ENCODE measurements around the gene COX7C.
A peak's percentile ranks its signal among the peaks of the same experiment; 100 is the strongest.
"Not testable (repeated sequence)": the region's sequence is repeated elsewhere in the genome, so short reads cannot be mapped to it uniquely, and the experiment has no call there.

The COX7C gene

GRCh38 chr5:86617756-86618576 is at the start of gene COX7C:
Gene COX7C (plus strand): TSS chr5:86617941. CDS start chr5:86618056, 115 bp downstream.
- DNase-seq (ENCODE audit: low spot score in 2 of 2) = peak; percentile 93
- no peaks in the 10 kb centered on the region; the same call in 1 of the 2 replicates for H3K9me3 ChIP-seq
- H3K36me3 ChIP-seq (replicated peaks) = peaks cover 38% of the 10 kb centered on the region
- peaks cover 10% of the 10 kb centered on the region for H3K4me1 ChIP-seq
- in situ Hi-C loops (cut with MboI; ENCODE audit: low sequenced_read_pairs) = no loop called here
- H3K4me3 ChIP-seq = peak within 1 kb of the TSS; percentile 98
- peaks cover 10% of the 10 kb centered on the region for H3K27me3 ChIP-seq (ENCODE audit: low read depth)

DNA sequence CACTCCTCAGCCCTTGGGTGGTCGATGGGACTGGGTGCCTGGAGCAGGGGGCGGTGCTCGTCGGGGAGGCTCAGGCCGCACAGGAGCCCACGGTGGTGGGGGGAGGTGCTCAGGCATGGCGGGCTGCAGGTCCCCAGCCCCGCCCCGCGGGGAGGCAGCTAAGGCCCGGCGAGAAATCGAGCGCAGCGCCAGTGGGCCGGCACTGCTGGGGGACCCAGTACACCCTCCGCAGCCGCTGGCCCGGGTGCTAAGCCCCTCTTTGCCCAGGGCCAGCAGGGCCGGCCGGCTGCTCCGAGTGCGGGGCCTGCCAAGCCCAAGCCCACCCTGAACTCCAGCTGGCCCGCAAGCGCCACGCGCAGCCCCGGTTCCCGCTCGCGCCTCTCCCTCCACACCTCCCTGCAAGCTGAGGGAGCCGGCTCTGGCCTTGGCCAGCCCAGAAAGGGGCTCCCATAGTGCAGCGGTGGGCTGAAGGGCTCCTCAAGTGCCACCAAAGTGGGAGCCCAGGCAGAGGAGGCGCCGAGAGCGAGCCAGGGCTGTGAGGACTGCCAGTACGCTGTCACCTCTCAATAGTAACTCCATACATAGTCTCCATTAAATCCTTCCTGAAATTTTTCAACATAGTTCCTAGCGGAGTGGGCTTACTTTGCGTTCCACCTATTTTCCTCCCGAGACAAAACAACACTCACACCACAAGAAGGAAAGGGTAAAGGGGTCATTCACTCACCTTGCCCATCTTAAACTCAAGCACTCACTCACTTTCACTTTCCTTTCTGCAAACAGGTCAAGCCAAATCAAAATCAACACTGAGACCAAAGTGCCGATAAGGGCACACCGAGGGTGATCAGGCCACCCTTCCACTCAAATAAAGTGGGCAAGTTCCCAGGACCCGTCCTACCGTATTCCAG is 48.0 kb upstream of the COX7C start:
- not testable (repeated sequence) for DNase-seq (ENCODE audit: low spot score in 2 of 2)

GRCh38 chr5:86570427-86571083 is 47.2 kb upstream of the COX7C start:
- in situ Hi-C loops (cut with MboI; ENCODE audit: low sequenced_read_pairs) = no loop called here
- H3K4me3 ChIP-seq = no peak overlapping the region

More for the DNA sequence above, 48.0 kb upstream of the COX7C start:
- H3K4me3 ChIP-seq; H3K27me3 ChIP-seq (ENCODE audit: low read depth); in situ Hi-C loops (cut with MboI; ENCODE audit: low sequenced_read_pairs); H3K9me3 ChIP-seq; H3K36me3 ChIP-seq (replicated peaks); H3K4me1 ChIP-seq: not testable (repeated sequence)

DNA sequence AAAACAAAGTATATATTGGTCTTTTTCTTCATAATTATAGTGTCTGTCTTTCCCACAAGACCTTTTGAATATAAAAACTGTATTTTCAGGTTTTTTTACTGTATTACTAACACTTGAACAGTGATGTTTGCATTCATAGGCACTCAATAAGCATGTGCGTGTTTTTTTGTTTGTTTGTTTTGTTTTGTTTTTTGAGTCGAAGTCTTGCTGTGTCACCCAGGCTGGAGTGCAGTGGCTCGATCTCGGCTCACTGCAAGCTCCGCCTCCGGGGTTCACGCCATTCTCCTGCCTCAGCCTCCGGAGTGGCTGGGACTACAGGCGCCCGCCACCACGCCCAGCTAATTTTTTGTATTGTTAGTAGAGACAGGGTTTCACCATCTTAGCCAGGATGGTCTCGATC is 46.6 kb upstream of the COX7C start:
- DNase-seq (ENCODE audit: low spot score in 2 of 2); H3K4me3 ChIP-seq; in situ Hi-C loops (cut with MboI; ENCODE audit: low sequenced_read_pairs); H3K9me3 ChIP-seq; H3K36me3 ChIP-seq (replicated peaks); H3K4me1 ChIP-seq; H3K27me3 ChIP-seq (ENCODE audit: low read depth): not testable (repeated sequence)

More at GRCh38 chr5:86570427-86571083, 47.2 kb upstream of the COX7C start:
- no peak for DNase-seq (ENCODE audit: low spot score in 2 of 2)
- H3K27me3 ChIP-seq (ENCODE audit: low read depth) = no peaks in the 10 kb centered on the region
- no peaks in the 10 kb centered on the region for H3K36me3 ChIP-seq (replicated peaks)
- no peaks in the 10 kb centered on the region for H3K4me1 ChIP-seq
- H3K9me3 ChIP-seq = no peaks in the 10 kb centered on the region

GRCh38 chr5:86572825-86573517 is 44.8 kb upstream of the COX7C start:
- Histone ChIP-seq H3K27me3 (ENCODE audit: low read depth) (peaks cover 3% of the 10 kb centered on the region; the same call in 1 of the 2 replicates), H3K4me3 (no peak overlapping the region), H3K36me3 (replicated peaks) (no peaks in the 10 kb centered on the region), H3K9me3 (no peaks in the 10 kb centered on the region), H3K4me1 (no peaks in the 10 kb centered on the region)
- no peak for DNase-seq (ENCODE audit: low spot score in 2 of 2)
- in situ Hi-C loops (cut with MboI; ENCODE audit: low sequenced_read_pairs) = no loop called here

DNA sequence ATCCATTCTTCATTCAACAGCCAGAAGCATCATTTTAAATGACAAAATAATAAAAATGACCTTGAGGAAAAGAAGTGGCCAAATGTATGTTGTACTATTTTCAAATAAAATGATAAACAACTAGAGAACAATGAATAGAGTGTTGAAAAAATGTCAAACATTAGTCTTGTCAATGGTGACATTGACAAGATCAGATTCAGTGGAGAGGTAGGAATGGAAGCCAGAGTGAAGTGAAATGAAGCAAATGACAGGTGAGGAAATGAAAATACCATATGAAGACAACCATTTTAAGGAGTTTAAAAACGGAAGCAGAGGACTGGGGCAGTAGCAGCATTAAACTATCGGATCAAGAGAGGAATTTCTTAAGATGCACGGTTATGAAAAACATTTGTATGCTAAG is 38.2 kb upstream of the COX7C start:
- Histone ChIP-seq H3K36me3 (replicated peaks) (no peaks in the 10 kb centered on the region), H3K27me3 (ENCODE audit: low read depth) (peaks cover 3% of the 10 kb centered on the region; the same call in 1 of the 2 replicates), H3K4me3 (no peak overlapping the region), H3K9me3 (no peaks in the 10 kb centered on the region), H3K4me1 (no peaks in the 10 kb centered on the region)
- in situ Hi-C loops (cut with MboI; ENCODE audit: low sequenced_read_pairs) = no loop called here
- DNase-seq (ENCODE audit: low spot score in 2 of 2) = no peak

GRCh38 chr5:86596476-86596875 is 21.3 kb upstream of the COX7C start:
- no peak overlapping the region for H3K4me3 ChIP-seq
- no peaks in the 10 kb centered on the region for H3K36me3 ChIP-seq (replicated peaks)
- in situ Hi-C loops (cut with MboI; ENCODE audit: low sequenced_read_pairs) = no loop called here
- no peaks in the 10 kb centered on the region for H3K9me3 ChIP-seq
- 0 out of 2 replicates have a peak, but pooled peaks cover 2% of the 10 kb centered on the region for H3K27me3 ChIP-seq (ENCODE audit: low read depth)
- DNase-seq (ENCODE audit: low spot score in 2 of 2) = no peak
- H3K4me1 ChIP-seq = no peaks in the 10 kb centered on the region; the same call in 1 of the 2 replicates

DNA sequence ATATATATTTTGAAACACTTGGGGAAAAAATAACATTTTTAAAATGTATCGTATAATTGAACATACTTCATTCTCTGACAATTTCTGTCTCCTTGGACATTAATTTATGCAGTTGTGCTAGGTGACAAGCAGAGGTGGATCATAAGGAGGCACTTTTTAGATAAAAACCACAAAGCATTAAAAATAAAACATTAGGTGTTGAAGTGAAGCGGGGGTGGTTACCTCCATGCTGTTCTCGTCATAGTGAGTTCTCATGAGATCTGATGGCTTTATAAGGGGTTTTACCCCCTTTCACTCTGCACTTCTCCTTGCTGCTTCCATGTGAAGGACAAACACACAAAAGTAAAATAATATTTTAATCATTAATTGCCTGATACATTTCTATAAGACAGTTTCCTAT is 11.9 kb upstream of the COX7C start:
- H3K4me3 ChIP-seq = no peak overlapping the region
- H3K36me3 ChIP-seq (replicated peaks) = no peaks in the 10 kb centered on the region
- no peaks in the 10 kb centered on the region for H3K4me1 ChIP-seq
- no peak for DNase-seq (ENCODE audit: low spot score in 2 of 2)
- in situ Hi-C loops (cut with MboI; ENCODE audit: low sequenced_read_pairs) = no loop called here
- no peaks in the 10 kb centered on the region for H3K9me3 ChIP-seq
- no peaks in the 10 kb centered on the region for H3K27me3 ChIP-seq (ENCODE audit: low read depth)

DNA sequence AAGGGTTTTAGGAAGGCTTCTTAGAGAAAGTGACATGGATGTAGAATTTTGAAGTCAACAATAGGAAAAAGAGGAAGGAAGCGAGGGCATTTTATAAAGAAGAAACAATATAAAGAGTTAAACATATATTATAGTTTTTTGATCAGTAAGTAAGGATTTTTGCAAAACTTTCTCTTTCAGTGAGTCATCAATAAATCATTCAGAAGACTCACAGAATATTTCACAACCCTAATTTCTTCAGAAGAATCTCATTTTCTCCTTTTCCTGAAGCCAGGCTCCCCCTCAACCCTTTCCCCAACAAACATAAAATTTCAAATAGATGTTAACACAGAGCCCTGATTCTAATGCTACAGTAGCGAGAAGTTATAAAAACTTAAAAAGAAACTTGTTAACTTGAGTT is 4.3 kb upstream of the COX7C start:
- no peaks in the 10 kb centered on the region; the same call in 1 of the 2 replicates for H3K9me3 ChIP-seq
- no peak overlapping the region for H3K4me3 ChIP-seq
- in situ Hi-C loops (cut with MboI; ENCODE audit: low sequenced_read_pairs) = no loop called here
- DNase-seq (ENCODE audit: low spot score in 2 of 2) = no peak
- H3K27me3 ChIP-seq (ENCODE audit: low read depth) = peaks cover 10% of the 10 kb centered on the region
- peaks cover 4% of the 10 kb centered on the region; the same call in 1 of the 2 replicates for H3K36me3 ChIP-seq (replicated peaks)
- H3K4me1 ChIP-seq = peaks cover 4% of the 10 kb centered on the region; the same call in 1 of the 2 replicates

DNA sequence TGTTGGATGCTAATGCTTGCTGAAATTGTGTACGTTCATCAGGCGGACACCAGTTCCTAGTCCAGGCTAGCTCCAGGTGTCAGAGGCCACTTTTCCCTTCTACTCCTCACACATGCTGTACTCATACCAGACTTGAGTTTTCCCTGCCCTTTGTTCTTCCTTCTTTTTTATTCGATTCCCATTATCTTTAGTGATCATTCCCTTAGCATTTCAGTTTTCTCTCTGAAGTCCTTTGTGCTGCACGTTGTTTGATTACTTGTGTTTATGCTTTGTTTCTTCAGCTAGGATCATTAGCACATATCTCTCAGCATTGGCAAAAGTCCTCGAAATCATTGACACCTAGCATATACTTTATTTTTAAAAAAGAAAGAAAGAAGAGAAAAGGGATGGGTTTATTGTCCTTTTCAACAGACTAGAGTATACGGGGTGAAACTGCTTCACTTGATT is 409 bp upstream of the COX7C start:
- Histone ChIP-seq H3K4me1 (peaks cover 10% of the 10 kb centered on the region), H3K4me3 (peak overlapping the region; percentile 98), H3K36me3 (replicated peaks) (peaks cover 37% of the 10 kb centered on the region), H3K27me3 (ENCODE audit: low read depth) (peaks cover 10% of the 10 kb centered on the region), H3K9me3 (no peaks in the 10 kb centered on the region; the same call in 1 of the 2 replicates)
- DNase-seq (ENCODE audit: low spot score in 2 of 2) = no peak
- in situ Hi-C loops (cut with MboI; ENCODE audit: low sequenced_read_pairs) = no loop called here

- peaks cover 6% of the 10 kb centered on the region for H3K4me1 ChIP-seq
- in situ Hi-C loops (cut with MboI; ENCODE audit: low sequenced_read_pairs) = no loop called here
- DNase-seq (ENCODE audit: low spot score in 2 of 2) = no peak
- H3K9me3 ChIP-seq = no peaks in the 10 kb centered on the region
- H3K36me3 ChIP-seq (replicated peaks) = peaks cover 34% of the 10 kb centered on the region
- peaks cover 13% of the 10 kb centered on the region for H3K27me3 ChIP-seq (ENCODE audit: low read depth)
- H3K4me3 ChIP-seq = no peak overlapping the region
Measured at GRCh38 chr5:86623785-86624483, 6.2 kb downstream of the COX7C start.

DNA sequence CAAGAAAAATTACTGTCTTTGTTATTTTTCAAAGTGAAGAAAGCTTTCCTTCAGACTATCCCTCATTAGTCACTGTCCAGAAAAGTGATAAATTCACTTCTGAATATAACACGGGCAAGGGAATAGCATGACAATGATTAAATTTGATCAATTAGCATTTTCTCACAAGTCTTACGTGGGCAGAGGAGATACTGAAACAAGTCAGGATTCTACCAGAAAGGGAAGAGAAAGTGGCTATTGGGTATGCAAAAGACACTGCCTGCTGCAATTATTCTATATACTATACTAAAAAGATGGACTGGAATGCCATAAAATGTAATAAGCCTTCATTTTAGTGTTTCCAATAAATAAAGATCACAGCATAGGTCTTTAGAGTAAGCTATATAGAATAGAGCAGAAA is 7.4 kb downstream of the COX7C start:
- Histone ChIP-seq H3K4me1 (no peaks in the 10 kb centered on the region), H3K36me3 (replicated peaks) (peaks cover 23% of the 10 kb centered on the region), H3K4me3 (no peak overlapping the region), H3K27me3 (ENCODE audit: low read depth) (peaks cover 15% of the 10 kb centered on the region), H3K9me3 (no peaks in the 10 kb centered on the region)
- no peak for DNase-seq (ENCODE audit: low spot score in 2 of 2)
- in situ Hi-C loops (cut with MboI; ENCODE audit: low sequenced_read_pairs) = no loop called here

Measured in HAP-1 (cell line).